GM12878 (cell line): Measurements from ENCODE around the gene NDUFA7.
"Not testable (repeated sequence)": the region's sequence is repeated elsewhere in the genome, so short reads cannot be mapped to it uniquely, and the experiment has no call there.

ENCODE experiments used
- CHD4 ChIP-seq: fragments of 200-600 bp; sonication (generic); IDR thresholded peaks from 2 replicates; pipeline ENCODE4 v1.6.1; 2016; ENCODE audit warnings: mild to moderate bottlenecking
- EZH2 ChIP-seq: IDR thresholded peaks from 2 replicates; pipeline ENCODE4 v1.6.1; 2012; ENCODE audit warnings: low read depth, mild to moderate bottlenecking, control low read depth, inconsistent platforms, low read length, borderline replicate concordance; ENCODE audit not compliant: control insufficient read depth

GRCh38 chr19:8352845-8353244 lies 31.7 kb upstream of the NDUFA7 start:
- not testable (repeated sequence) for TF ChIP-seq EZH2, CHD4
